Naive B cell (primary cell): ENCODE results near the gene CATSPER4. TPM values are rescaled to one million over a fixed set of nuclear protein-coding genes. Genes with fewer than 3 reads are reported as not detected.
"Not testable (repeated sequence)": the region's sequence is repeated elsewhere in the genome, so short reads cannot be mapped to it uniquely, and the experiment has no call there.

Source experiments
- ATAC-seq, 2 donors: fragments of 150-1000 bp; cut with Tn5 transposase; 2 replicates each; pipeline ENCODE4 v1.10.0; 2021; ENCODE audit warnings: low read depth in 2 of 2, mild to moderate bottlenecking in 2 of 2, moderate library complexity in 2 of 2
- DNase-seq: peaks from one replicate; pipeline ENCODE4 v3.0.0; 2022
- H3K27ac Mint-ChIP-seq, 6 donors: one replicate each; pipeline ENCODE4 v1.8.0; 2020 to 2022; ENCODE audit warnings: mild to moderate bottlenecking in 6 of 6, mixed read lengths in 6 of 6, moderate library complexity in 5 of 6, inconsistent platforms in 2 of 6
- H3K27me3 Mint-ChIP-seq, 3 donors: one replicate each; pipeline ENCODE4 v1.8.0; 2021 to 2022; ENCODE audit warnings: mixed read lengths in 3 of 3, mild to moderate bottlenecking in 1 of 3
- H3K36me3 Mint-ChIP-seq, 2 donors: one replicate each; pipeline ENCODE4 v1.8.0; 2020 to 2022; ENCODE audit warnings: mixed read lengths in 2 of 2, inconsistent platforms in 1 of 2, mild to moderate bottlenecking in 1 of 2
- H3K4me1 Mint-ChIP-seq, 3 donors: one replicate each; pipeline ENCODE4 v1.8.0; 2020 to 2022; ENCODE audit warnings: mixed read lengths in 3 of 3, inconsistent platforms in 1 of 3, mild to moderate bottlenecking in 1 of 3, moderate library complexity in 1 of 3
- H3K4me3 Mint-ChIP-seq, 8 donors: one replicate each; pipeline ENCODE4 v1.8.0; 2020 to 2022; ENCODE audit warnings: mild to moderate bottlenecking in 8 of 8, mixed read lengths in 8 of 8, moderate library complexity in 8 of 8, inconsistent platforms in 2 of 8
- H3K9me3 Mint-ChIP-seq, 7 donors: one replicate each; pipeline ENCODE4 v1.8.0; 2020 to 2022; ENCODE audit warnings: mixed read lengths in 7 of 7, mild to moderate bottlenecking in 5 of 7, inconsistent platforms in 2 of 7, moderate library complexity in 1 of 7
- polyA plus RNA-seq, 6 donors: library from polyadenylated mRNA; unstranded; fragments of 300-500 nt; fragmentation: Illumina TruSeq; gene quantifications; one replicate each; pipeline ENCODE4 v1.2.3, GENCODE V29; 2021; ENCODE audit warnings: low read depth in 6 of 6

Gene CATSPER4
- polyA plus RNA-seq, 6 donors from 2014 or later, result not detected

DNA sequence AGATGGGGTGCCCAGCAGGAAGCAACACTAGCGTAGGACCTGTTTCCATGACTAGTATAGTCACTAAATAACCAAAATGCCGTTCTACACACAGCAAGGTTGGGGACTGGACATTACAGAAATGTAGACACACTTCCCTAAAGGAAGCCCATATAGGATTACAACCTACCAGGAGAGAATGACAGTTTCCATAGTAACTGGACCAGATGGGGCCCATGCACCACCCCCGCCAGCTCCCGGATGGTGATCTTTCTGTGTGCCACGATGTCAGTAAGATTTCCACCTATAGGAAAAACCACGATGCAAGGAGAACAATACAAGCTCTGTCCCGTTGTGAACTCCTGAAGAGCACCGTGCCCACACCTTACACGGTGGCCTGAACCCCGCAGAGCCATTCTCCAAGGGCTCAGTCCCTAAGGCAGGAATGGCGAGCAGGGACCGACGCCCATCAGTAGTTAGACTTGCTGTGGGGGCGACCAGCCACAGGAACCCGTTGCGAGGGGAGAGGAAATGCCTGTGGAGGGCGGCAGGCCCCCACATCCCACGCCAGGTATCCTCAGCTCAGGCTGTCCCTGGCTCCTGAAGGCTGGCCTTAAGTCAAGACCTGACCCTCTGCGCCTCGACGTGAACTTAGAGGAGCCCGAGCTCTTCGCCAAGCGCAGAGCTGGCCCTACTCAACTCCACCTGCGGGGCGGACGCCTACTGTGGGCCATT is 30.0 kb downstream of the CATSPER4 start:
- Mint-ChIP-seq H3K4me1 (peaks cover 0 to 6% (median under 1%) of the 10 kb centered on the region in 3 donors), H3K27me3 (peaks cover 11 to 30% (median 29%) of the 10 kb centered on the region in 3 donors), H3K27ac (no peak overlapping the region), H3K4me3 (peak overlapping the region in 1 of 8 donors; percentile 47), H3K36me3 (no peaks in the 10 kb centered on the region), H3K9me3 (no peaks in the 10 kb centered on the region)
- ATAC-seq (no peak), DNase-seq (no peak)

DNA sequence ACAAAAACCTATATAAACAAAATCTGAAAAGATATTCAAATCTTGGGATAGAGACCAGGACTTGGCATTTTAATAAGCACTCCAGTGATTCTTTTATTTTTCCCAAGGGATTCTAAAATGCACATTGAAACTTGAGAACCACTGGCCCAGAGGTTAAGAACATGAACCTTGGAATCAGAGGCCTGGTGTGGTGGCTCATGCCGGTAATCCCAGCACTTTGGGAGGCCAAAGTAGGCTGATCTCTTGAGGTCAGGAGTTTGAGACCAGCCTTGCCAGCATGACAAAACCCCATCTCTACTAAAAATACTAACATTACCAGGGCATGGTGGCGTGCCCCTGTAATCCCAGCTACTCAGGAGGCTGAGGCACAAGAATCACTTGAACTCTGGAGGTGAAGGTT is 30.7 kb downstream of the CATSPER4 start:
- Mint-ChIP-seq H3K27me3 (peaks cover 17 to 38% (median 36%) of the 10 kb centered on the region in 3 donors), H3K4me3 (no peak overlapping the region), H3K9me3 (no peaks in the 10 kb centered on the region), H3K27ac (no peak overlapping the region), H3K4me1 (peaks cover 6 to 13% (median 8%) of the 10 kb centered on the region in 3 donors), H3K36me3 (peaks cover 0 to 3% of the 10 kb centered on the region in 2 donors)
- DNase-seq, result no peak
- ATAC-seq, result no peak

DNA sequence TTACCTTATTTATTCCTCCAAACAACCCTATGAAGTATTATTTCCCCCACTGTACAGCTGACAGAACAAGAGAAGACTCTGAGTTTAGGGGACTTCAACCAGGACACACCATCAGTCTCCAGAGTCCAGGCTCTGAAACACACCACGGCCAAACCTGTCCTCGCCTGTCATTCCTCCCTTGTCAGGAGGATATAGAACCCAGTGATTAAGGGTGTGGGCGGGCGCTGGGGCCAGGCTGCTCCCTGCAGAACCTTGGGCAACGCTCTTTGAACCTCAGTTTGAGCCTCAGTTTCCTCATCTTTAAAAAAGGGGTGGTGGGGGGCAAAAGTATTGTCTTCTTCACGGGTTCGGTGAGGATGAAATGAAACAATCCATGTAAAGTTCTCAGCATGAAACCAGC is 34.2 kb downstream of the CATSPER4 start:
- no peaks in the 10 kb centered on the region for H3K9me3 Mint-ChIP-seq
- H3K4me1 Mint-ChIP-seq, result peaks cover 6 to 18% (median 13%) of the 10 kb centered on the region in 3 donors
- H3K36me3 Mint-ChIP-seq, result peaks cover 0 to 3% of the 10 kb centered on the region in 2 donors
- ATAC-seq (no peak), DNase-seq (no peak)
- no peak overlapping the region for H3K27ac Mint-ChIP-seq
- H3K4me3 Mint-ChIP-seq, result peak overlapping the region in 6 of 8 donors; percentile 69 to 88 (median 78)
- H3K27me3 Mint-ChIP-seq, result peaks cover 34 to 42% (median 35%) of the 10 kb centered on the region in 3 donors

DNA sequence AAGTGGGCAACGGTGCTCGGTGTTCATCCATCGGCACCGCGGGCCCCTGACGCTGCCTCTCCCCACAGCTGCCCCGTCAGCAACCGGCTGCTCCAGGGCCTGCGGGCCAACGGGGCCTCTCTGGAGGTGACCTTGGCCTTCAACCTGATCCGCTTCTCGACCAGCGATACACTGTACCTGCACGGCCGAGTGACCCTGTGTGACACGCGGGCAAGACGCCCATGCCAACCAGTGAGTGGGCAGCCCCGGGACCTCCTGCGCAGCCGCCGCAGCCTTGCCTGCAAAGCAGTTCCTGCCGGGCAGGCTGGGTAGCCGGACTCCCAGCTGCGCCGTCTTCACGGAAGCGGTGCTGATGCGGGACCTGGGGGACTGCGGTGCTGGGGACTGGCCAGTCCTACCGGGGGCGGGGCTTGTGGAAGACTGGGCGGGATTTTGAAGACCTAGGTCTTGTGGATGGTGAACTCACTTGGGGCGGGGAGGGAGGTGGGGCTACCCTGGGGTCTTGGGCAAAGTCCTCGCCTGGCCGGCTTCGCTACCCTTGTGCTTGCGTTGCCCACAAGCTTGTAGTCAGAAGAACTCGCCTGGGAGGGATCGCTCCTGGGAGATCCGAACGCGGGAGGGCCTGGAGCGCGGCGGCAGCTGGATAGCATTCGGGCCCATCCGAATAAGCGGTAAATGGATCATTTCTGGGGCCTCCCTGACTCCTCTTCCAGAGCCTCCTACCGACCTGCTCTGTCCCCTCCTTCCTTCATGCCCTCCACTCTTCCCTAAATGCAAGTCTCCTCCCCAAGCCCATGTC is 34.8 kb downstream of the CATSPER4 start:
- DNase-seq (peak; percentile 14), ATAC-seq (peak; percentile 42 to 61)
- H3K4me1 Mint-ChIP-seq, result peaks cover 6 to 18% (median 13%) of the 10 kb centered on the region in 3 donors
- H3K27me3 Mint-ChIP-seq, result peaks cover 30 to 41% (median 30%) of the 10 kb centered on the region in 3 donors
- peaks cover 0 to 3% of the 10 kb centered on the region in 2 donors for H3K36me3 Mint-ChIP-seq
- peak overlapping the region in 1 of 6 donors; percentile 9 for H3K27ac Mint-ChIP-seq
- no peaks in the 10 kb centered on the region for H3K9me3 Mint-ChIP-seq
- peak overlapping the region; percentile 59 to 88 (median 78) for H3K4me3 Mint-ChIP-seq

DNA sequence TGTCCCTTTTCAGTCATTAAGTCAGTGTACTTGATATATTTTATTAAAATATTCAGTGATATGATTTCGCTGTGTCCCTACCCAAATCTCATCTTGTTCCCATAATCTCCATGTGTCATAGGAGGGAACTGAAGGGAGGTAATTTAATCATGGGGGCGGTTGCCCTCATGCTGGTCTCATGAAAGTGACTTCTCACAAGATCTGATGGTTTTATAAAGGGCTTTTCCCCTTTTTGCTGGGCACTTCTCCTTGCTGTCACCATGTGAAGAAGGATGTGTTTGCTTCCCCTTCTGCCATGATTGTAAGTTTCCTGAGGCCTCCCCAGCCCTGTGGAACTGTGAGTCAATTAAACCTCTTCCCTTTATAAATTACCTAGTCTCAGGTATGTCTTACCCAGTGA is 40.3 kb downstream of the CATSPER4 start:
- H3K4me3 Mint-ChIP-seq, ATAC-seq, H3K9me3 Mint-ChIP-seq, H3K27ac Mint-ChIP-seq, H3K36me3 Mint-ChIP-seq, DNase-seq: not testable (repeated sequence)
- Mint-ChIP-seq H3K27me3 (peaks cover 9 to 21% (median 18%) of the 10 kb centered on the region in 3 donors), H3K4me1 (peaks cover 13 to 28% (median 28%) of the 10 kb centered on the region in 3 donors)

DNA sequence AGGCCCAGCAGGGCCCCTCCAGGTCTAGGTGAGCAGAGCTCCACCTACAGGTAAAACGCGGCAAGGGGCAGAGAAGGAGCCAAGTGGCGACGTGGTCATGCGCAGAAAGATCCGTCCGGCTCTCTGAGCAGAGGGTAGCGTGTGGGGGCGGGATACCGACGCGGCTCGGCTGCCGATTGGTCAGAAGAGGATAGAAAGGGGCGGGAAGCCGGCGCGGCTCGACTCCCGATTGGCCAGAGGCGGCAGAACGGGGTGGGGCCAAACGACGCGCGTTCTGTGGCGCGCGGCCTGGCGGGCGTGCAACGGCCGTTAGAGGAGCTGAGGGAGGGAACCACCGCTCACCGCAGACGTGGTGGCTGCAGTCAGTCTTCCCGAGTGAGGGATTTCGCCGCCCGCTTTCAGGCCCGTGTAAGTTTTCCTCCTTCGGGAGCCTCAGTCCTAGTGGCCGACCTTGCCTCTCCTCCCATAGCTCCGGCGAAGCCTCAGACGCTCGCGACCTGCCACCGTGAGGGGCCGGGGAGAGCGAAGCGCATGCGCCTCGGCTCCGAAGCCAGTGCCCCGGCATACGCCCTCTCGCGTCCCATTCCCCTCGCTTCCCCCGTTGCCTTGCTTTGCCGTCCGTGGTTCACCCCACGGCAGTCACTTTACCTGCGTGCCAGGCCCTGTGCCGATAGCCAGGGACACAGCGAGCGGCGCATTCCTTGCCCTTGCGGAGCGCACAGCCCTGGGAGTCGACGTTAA is 43.7 kb downstream of the CATSPER4 start, which contains the start of gene CEP85:
Gene CEP85, plus strand, starts transcription at position 298 of the 741 bp plus-strand sequence. CDS start 5,584 bp downstream, outside the sequence.
- DNase-seq, result peak; percentile 98
- peak; percentile 90 to 91 for ATAC-seq

DNA sequence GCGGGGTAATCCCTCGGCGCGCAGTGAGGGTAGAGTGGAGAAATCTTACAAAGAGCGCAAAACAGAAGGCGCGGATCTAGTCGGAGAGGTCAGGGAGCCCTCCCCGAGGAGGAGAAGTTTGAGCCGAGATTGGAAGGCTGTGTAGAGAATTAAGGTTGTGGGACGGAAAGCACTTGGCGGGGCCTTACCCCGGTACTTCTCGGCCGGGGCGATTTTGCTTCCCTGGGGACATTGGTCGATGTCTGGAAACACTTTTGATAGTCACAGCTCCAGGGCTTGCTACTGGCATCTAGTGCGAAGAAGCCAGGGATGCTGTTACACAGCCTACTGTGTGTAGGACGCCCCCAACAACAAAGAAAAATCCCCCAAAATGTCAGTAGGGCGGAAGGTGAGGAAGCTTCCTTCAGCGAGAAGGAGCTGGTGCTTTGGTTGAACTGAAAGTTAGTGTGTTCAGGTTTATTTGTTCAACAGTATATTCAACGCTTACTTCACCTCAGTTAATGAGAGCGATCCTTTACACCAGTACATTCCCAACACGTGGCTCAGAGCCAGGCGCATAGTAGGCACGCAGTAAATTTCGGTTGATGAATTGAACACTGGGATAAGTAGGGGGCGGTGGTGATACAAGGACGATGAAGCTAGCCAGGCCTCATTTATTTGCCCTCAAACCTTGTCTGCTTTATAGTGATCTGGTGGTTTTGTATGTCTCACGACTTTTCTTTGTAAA is 44.4 kb downstream of the CATSPER4 start:
- Mint-ChIP-seq H3K27ac (peak overlapping the region; percentile 83 to 98 (median 92)), H3K36me3 (no peaks in the 10 kb centered on the region), H3K27me3 (no peaks in the 10 kb centered on the region), H3K4me1 (peaks cover 10 to 26% (median 19%) of the 10 kb centered on the region in 3 donors), H3K9me3 (no peaks in the 10 kb centered on the region), H3K4me3 (peak overlapping the region; percentile 93 to 99 (median 98))
- no peak for ATAC-seq
- DNase-seq, result no peak

More for the DNA sequence above, 43.7 kb downstream of the CATSPER4 start, which contains the start of gene CEP85:
- no peaks in the 10 kb centered on the region for H3K9me3 Mint-ChIP-seq
- H3K27ac Mint-ChIP-seq, result peak within 1 kb of the TSS; percentile 83 to 98 (median 92)
- no peaks in the 10 kb centered on the region for H3K27me3 Mint-ChIP-seq
- no peaks in the 10 kb centered on the region for H3K36me3 Mint-ChIP-seq
- H3K4me3 Mint-ChIP-seq, result peak within 1 kb of the TSS; percentile 93 to 99 (median 98)
- H3K4me1 Mint-ChIP-seq, result peaks cover 10 to 26% (median 19%) of the 10 kb centered on the region in 3 donors

DNA sequence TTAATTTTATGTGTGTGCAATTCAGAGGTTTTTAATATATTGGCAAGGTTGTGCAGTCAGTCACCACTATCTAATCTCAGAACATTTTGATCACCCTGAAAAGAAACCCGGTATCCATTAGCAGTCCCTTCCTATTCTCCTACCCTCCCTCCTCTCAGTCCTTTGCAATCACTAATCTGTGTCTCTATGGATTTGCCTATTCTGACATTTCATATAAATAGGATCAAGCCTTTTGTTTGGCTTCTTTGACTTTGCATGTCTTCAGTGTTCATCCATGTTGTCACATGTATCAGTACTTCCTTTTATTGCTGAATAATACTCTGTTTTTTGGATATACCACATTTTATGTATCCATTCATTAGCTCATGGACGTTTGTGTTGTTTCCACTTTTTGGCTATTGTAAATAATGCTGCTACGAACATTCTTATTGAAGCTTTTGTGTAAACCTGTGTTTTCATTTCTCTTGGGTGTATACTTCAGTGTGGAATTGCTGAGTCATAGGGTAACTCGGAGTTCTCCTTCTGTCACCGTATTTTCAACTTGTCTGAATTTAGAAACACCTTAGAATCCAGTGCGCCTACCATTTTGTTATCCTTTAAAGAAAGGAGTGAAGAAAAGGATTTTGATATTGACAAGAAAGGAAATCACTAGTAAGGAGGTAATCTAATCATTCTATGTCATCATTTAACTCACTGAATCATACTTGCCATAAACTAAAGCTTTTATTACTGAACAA is 47.0 kb downstream of the CATSPER4 start:
- Mint-ChIP-seq H3K4me3 (peak overlapping the region in 1 of 8 donors; percentile 95), H3K9me3 (no peaks in the 10 kb centered on the region), H3K27ac (no peak overlapping the region), H3K27me3 (no peaks in the 10 kb centered on the region), H3K4me1 (peaks cover 10 to 26% (median 19%) of the 10 kb centered on the region in 3 donors), H3K36me3 (no peaks in the 10 kb centered on the region)
- DNase-seq, result no peak
- no peak for ATAC-seq

DNA sequence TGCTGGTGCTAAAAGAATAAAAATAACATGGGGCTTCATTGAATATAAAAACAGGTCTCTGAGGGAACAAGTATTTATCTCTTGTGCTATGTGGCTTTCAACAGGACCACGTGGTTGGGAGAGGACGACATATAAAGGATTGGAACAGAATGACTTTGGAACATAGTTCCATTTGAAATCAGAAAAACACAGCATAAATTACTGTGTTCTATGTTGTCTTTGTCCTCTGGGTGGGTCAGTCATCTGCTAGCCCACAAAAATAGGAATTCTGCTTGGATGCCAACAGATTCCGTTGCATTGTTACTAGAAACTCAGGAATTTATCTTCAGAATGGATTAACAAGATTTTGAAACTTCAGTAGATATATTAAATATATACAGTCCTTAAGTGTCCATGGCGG is 49.5 kb downstream of the CATSPER4 start:
- peaks cover 0 to 2% of the 10 kb centered on the region in 2 donors for H3K36me3 Mint-ChIP-seq
- no peak overlapping the region for H3K27ac Mint-ChIP-seq
- H3K4me1 Mint-ChIP-seq, result peaks cover 4 to 14% (median 5%) of the 10 kb centered on the region in 3 donors
- no peaks in the 10 kb centered on the region for H3K27me3 Mint-ChIP-seq
- DNase-seq (no peak), ATAC-seq (no peak)
- no peak overlapping the region for H3K4me3 Mint-ChIP-seq
- H3K9me3 Mint-ChIP-seq, result no peaks in the 10 kb centered on the region
